H9 (cell line): Measurements from ENCODE around the gene TMEM248. TPM values are rescaled to one million over a fixed set of nuclear protein-coding genes. Genes with fewer than 3 reads are reported as not detected.

Source experiments
- DNase-seq: peaks from one replicate; pipeline ENCODE4 v3.0.0-alpha.2; 2017
- H2AFZ ChIP-seq: one replicate; pipeline ENCODE4 v1.6.1; 2013; ENCODE audit warnings: mild to moderate bottlenecking, low read length, control low read depth, moderate library complexity
- H2AK5ac ChIP-seq: 2 replicates; pipeline ENCODE4 v1.6.1; 2013; ENCODE audit warnings: low read length, control low read depth, mixed read lengths; ENCODE audit not compliant: insufficient read length
- H2BK120ac ChIP-seq: one replicate; pipeline ENCODE4 v1.6.1; 2013; ENCODE audit warnings: low read depth, mild to moderate bottlenecking, low read length, control low read depth, inconsistent platforms; ENCODE audit not compliant: poor library complexity, severe bottlenecking
- H2BK12ac ChIP-seq: 2 replicates; pipeline ENCODE4 v1.6.1; 2013; ENCODE audit warnings: low read length, control low read depth, mixed read lengths, low read depth; ENCODE audit not compliant: insufficient read length
- H2BK15ac ChIP-seq: 2 replicates; pipeline ENCODE4 v1.6.1; 2013; ENCODE audit warnings: low read depth, low read length, control low read depth
- H2BK20ac ChIP-seq: one replicate; pipeline ENCODE4 v1.6.1; 2013; ENCODE audit warnings: low read depth, mild to moderate bottlenecking, low read length, control low read depth, inconsistent platforms; ENCODE audit not compliant: poor library complexity, severe bottlenecking
- H2BK5ac ChIP-seq: 2 replicates; pipeline ENCODE4 v1.6.1; 2013; ENCODE audit warnings: low read length, control low read depth, mixed read lengths; ENCODE audit not compliant: insufficient read length
- H3K14ac ChIP-seq: 2 replicates; pipeline ENCODE4 v1.6.1; 2013; ENCODE audit warnings: low read length, control low read depth; ENCODE audit not compliant: insufficient read depth
- H3K18ac ChIP-seq: 2 replicates; pipeline ENCODE4 v1.6.1; 2013; ENCODE audit warnings: low read depth, mild to moderate bottlenecking, mixed read lengths, low read length, control low read depth; ENCODE audit not compliant: insufficient read length
- H3K23ac ChIP-seq: 2 replicates; pipeline ENCODE4 v1.6.1; 2013; ENCODE audit warnings: low read length, control low read depth, mixed read lengths, low read depth; ENCODE audit not compliant: insufficient read length
- H3K23me2 ChIP-seq: 2 replicates; pipeline ENCODE4 v1.6.1; 2013; ENCODE audit warnings: low read depth, mild to moderate bottlenecking, mixed read lengths, low read length, control low read depth; ENCODE audit not compliant: insufficient read length, poor library complexity, severe bottlenecking
- H3K27ac ChIP-seq: 2 replicates; pipeline ENCODE4 v1.5.1; 2013; ENCODE audit warnings: low read length, control low read depth, mixed read lengths, low read depth; ENCODE audit not compliant: insufficient read length
- H3K27me3 ChIP-seq: 2 replicates; pipeline ENCODE4 v1.6.1; 2013; ENCODE audit warnings: low read length, control low read depth, inconsistent platforms; ENCODE audit not compliant: insufficient read depth
- H3K4ac ChIP-seq: 2 replicates; pipeline ENCODE4 v1.6.1; 2013; ENCODE audit warnings: low read depth, mild to moderate bottlenecking, control low read depth, inconsistent platforms, low read length, moderate library complexity
- H3K4me1 ChIP-seq: 2 replicates; pipeline ENCODE4 v1.6.1; 2013; ENCODE audit warnings: low read length, control low read depth, inconsistent platforms; ENCODE audit not compliant: insufficient read depth
- H3K4me2 ChIP-seq: 2 replicates; pipeline ENCODE4 v1.6.1; 2013; ENCODE audit warnings: low read length, control low read depth, mixed read lengths; ENCODE audit not compliant: insufficient read length, insufficient read depth
- H3K56ac ChIP-seq: 2 replicates; pipeline ENCODE4 v1.6.1; 2013; ENCODE audit warnings: low read depth, mild to moderate bottlenecking, mixed read lengths, low read length, control low read depth; ENCODE audit not compliant: insufficient read length
- H3K79me1 ChIP-seq: 2 replicates; pipeline ENCODE4 v1.6.1; 2013; ENCODE audit warnings: low read depth, mild to moderate bottlenecking, moderate library complexity, low read length, control low read depth, inconsistent platforms; ENCODE audit not compliant: insufficient read depth, poor library complexity, severe bottlenecking
- H3K79me2 ChIP-seq: 2 replicates; pipeline ENCODE4 v1.6.1; 2013; ENCODE audit warnings: low read length, control low read depth, inconsistent platforms; ENCODE audit not compliant: insufficient read depth
- H3K9ac ChIP-seq: 2 replicates; pipeline ENCODE4 v1.6.1; 2013; ENCODE audit warnings: low read length, control low read depth, mixed read lengths; ENCODE audit not compliant: insufficient read length; ENCODE audit errors: extremely low read depth
- H3K9me3 ChIP-seq: one replicate; pipeline ENCODE4 v1.6.1; 2013; ENCODE audit warnings: low read depth, low read length, inconsistent platforms; ENCODE audit not compliant: control insufficient read depth
- H3T11ph ChIP-seq: one replicate; pipeline ENCODE4 v1.6.1; 2013; ENCODE audit warnings: mild to moderate bottlenecking, low read length, control low read depth, inconsistent platforms
- H4K20me1 ChIP-seq: one replicate; pipeline ENCODE4 v1.6.1; 2013; ENCODE audit not compliant: control insufficient read depth, insufficient read length, insufficient read depth
- H4K5ac ChIP-seq: 2 replicates; pipeline ENCODE4 v1.6.1; 2013; ENCODE audit warnings: low read depth, mild to moderate bottlenecking, mixed read lengths, low read length, control low read depth; ENCODE audit not compliant: insufficient read length
- H4K8ac ChIP-seq: replicated peaks from 2 replicates; pipeline ENCODE4 v1.6.1; 2013; ENCODE audit warnings: low read length, control low read depth, mixed read lengths, low read depth; ENCODE audit not compliant: insufficient read length
- H4K91ac ChIP-seq: 2 replicates; pipeline ENCODE4 v1.6.1; 2013; ENCODE audit warnings: low read depth, mild to moderate bottlenecking, moderate library complexity, mixed read lengths, low read length, control low read depth; ENCODE audit not compliant: insufficient read length
- H3K27ac Mint-ChIP-seq, 3 experiments: 2 replicates in 2 of 3; 3 replicates in 1 of 3; pipeline ENCODE4 v1.8.0; 2020 to 2021; ENCODE audit warnings: mixed read lengths in 3 of 3, mild to moderate bottlenecking in 1 of 3, moderate library complexity in 1 of 3
- H3K27me3 Mint-ChIP-seq: 2 replicates; pipeline ENCODE4 v1.8.0; 2021; ENCODE audit warnings: low read depth, mild to moderate bottlenecking, moderate library complexity, mixed read lengths
- H3K36me3 Mint-ChIP-seq, 3 experiments: 2 replicates in 2 of 3; 3 replicates in 1 of 3; pipeline ENCODE4 v1.8.0; 2020 to 2021; ENCODE audit warnings: low read depth in 3 of 3, mixed read lengths in 3 of 3; ENCODE audit not compliant: insufficient read depth in 1 of 3
- H3K4me1 Mint-ChIP-seq, 2 experiments: 2 replicates each; pipeline ENCODE4 v1.8.0; 2020; ENCODE audit warnings: mixed read lengths in 2 of 2
- H3K4me3 Mint-ChIP-seq, 2 experiments: 2 replicates in 1 of 2; 3 replicates in 1 of 2; pipeline ENCODE4 v1.8.0; 2020 to 2021; ENCODE audit warnings: mild to moderate bottlenecking in 2 of 2, mixed read lengths in 2 of 2, moderate library complexity in 1 of 2
- H3K9me3 Mint-ChIP-seq, 2 experiments: 2 replicates in 1 of 2; 3 replicates in 1 of 2; pipeline ENCODE4 v1.8.0; 2020; ENCODE audit warnings: mild to moderate bottlenecking in 2 of 2, mixed read lengths in 2 of 2, moderate library complexity in 1 of 2
- CTCF ChIP-seq: fragments of 200-600 bp; sonication (generic); conservative IDR thresholded peaks from 3 replicates; pipeline ENCODE4 v1.8.0; 2021; ENCODE audit warnings: antibody characterized with exemption, mild to moderate bottlenecking
- WGBS: extraction: QIAGEN DNeasy Blood & Tissue Kit; methylation state at CpG from one replicate; pipeline ENCODE4 v1.1.7; 2013; ENCODE audit warnings: missing lambda C conversion rate, low lambda C conversion rate, mixed read lengths; ENCODE audit not compliant: insufficient read length; ENCODE audit errors: extremely low coverage; 5-methylcytosine and 5-hydroxymethylcytosine counted together
- long read RNA-seq: library from polyadenylated mRNA; unstranded; transcript quantifications from one replicate; pipeline ENCODE4 v2.0.0, GENCODE V29; 2020
- total RNA-seq: library from RNA; stranded (reverse); gene quantifications from 2 replicates; pipeline ENCODE4 v1.2.1, GENCODE V29; 2021

The TMEM248 gene
- total RNA-seq: 74.2 and 74.4 TPM in 2 replicates
- long read RNA-seq, full-length matches to known transcripts: 1 of 23 reads
- long read RNA-seq, partial matches to known transcripts: 14 of 23 reads
- long read RNA-seq, other reads (novel, unspliced or antisense): 8 of 23 reads

- Histone ChIP-seq H4K91ac (no peak within 1 kb of the TSS), H4K5ac (peak within 1 kb of the TSS; percentile 92), H4K8ac (peak within 1 kb of the TSS; percentile 97), H3K27ac (no peak within 1 kb of the TSS), H3K23ac (peak within 1 kb of the TSS; percentile 57), H3K14ac (peak within 1 kb of the TSS; percentile 54), H3K23me2 (peaks cover 3% of the 10 kb centered on the region), H3K27me3 (no peaks in the 10 kb centered on the region; the same call in 1 of the 2 replicates), H3K4me2 (peak within 1 kb of the TSS; percentile 93), H3K18ac (peak within 1 kb of the TSS; percentile 36), H2BK5ac (peak within 1 kb of the TSS; percentile 10), H3K9ac (peak within 1 kb of the TSS; percentile 79), H3K79me2 (peaks cover 17% of the 10 kb centered on the region; the same call in 1 of the 2 replicates), H3T11ph (no peak within 1 kb of the TSS), H4K20me1 (no peaks in the 10 kb centered on the region), H2AFZ (no peak within 1 kb of the TSS), H3K4ac (no peak within 1 kb of the TSS), H3K4me1 (no peaks in the 10 kb centered on the region; the same call in 1 of the 2 replicates), H3K56ac (peak within 1 kb of the TSS; percentile 6), H2BK15ac (no peak within 1 kb of the TSS), H2AK5ac (no peak within 1 kb of the TSS), H2BK120ac (no peak within 1 kb of the TSS), H2BK12ac (no peak within 1 kb of the TSS), H3K79me1 (no peaks in the 10 kb centered on the region), H2BK20ac (no peak within 1 kb of the TSS), H3K9me3 (no peaks in the 10 kb centered on the region)
- Mint-ChIP-seq H3K27ac (peak within 1 kb of the TSS; percentile 90 to 99 (median 96)), H3K4me1 (peaks cover 13 to 14% of the 10 kb centered on the region in 2 experiments), H3K36me3 (peaks cover 5 to 7% (median 7%) of the 10 kb centered on the region in 3 experiments; a peak in 5 of 7 replicates), H3K4me3 (peak within 1 kb of the TSS; percentile 96 to 98), H3K9me3 (no peaks in the 10 kb centered on the region), H3K27me3 (no peaks in the 10 kb centered on the region)
- no CpG with 5 or more reads among the region's 67 CpGs for WGBS
- peak; percentile 72 for DNase-seq
- TF ChIP-seq CTCF: no peak
Observed at GRCh38 chr7:66920769-66921395, at the start of gene TMEM248. TMEM248 (plus strand) TSS chr7:66921225; CDS start chr7:66941866, 20,641 bp downstream.
